Measurements from ENCODE around the gene LRRC45. TPM values are rescaled to one million over a fixed set of nuclear protein-coding genes. Genes with fewer than 3 reads are reported as not detected.

Gene LRRC45
- polyA plus RNA-seq, 4 donors = 10.0 to 19.6 (median 17.1) TPM

DNA sequence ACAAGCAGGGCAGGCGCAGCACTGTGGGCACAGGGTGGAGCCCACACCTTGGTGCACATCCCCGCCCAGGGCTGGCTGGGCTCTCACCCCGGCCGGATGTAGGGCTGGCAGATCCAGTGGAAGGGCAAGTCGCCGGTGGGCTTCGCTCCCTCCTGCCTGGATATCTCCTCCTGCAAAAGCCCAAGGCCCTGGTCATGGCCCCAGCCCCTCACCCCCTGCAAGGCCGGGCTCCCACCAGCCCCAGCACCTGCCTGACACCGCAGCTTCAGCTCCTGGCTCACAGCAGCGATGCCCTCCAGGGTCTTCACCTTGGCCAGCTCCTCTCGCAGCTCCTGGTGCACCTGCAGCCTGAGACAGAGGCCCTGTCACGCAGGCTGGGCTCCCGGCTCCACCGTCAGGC is 37.5 kb downstream of the LRRC45 start:
- DNase-seq (ENCODE audit: low read depth in 4 of 4, low spot score in 2 of 4) = no peak

DNA sequence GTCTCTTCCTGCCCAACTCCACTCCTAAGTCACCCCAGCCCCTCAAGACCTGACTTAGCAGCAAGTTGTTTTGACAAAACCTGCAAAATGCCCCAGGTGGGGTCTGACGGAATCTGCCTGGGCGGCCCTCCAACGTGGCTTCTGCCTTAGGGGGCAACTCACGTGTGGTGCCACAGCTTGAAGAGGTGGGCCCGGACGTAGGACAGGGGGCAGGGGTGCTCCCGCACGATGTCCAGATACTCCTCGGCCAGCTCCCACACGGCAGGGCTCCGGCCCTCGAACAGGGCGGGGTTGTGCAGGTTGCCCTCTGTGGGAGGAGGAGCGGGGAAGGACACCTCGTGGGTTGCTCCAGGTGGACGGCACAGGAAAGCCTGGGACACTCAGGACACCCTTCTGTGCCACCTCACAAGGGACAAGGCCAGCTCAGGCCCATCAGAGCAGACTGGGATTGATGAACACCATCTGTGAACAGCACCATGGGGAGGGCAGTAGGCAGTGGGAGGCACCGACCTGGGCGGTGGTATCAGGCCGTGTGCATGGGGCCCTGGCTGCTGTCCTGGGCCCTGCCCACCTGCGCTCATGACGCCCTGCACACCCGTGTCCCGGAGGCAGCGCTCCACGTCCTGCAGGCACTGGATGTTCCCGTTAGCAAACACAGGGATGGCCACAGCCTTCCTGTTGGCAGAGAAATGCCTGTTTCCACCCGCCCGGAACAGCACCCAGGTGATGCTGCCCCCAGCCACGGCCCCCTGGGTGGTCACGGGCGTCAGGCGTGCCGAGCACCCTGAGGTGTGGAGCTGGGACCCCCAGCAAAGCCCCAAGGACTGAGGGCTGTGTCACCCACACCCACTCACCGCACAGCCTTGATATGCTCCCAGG is 38.2 kb downstream of the LRRC45 start:
- no peak for DNase-seq (ENCODE audit: low read depth in 4 of 4, low spot score in 2 of 4)

DNA sequence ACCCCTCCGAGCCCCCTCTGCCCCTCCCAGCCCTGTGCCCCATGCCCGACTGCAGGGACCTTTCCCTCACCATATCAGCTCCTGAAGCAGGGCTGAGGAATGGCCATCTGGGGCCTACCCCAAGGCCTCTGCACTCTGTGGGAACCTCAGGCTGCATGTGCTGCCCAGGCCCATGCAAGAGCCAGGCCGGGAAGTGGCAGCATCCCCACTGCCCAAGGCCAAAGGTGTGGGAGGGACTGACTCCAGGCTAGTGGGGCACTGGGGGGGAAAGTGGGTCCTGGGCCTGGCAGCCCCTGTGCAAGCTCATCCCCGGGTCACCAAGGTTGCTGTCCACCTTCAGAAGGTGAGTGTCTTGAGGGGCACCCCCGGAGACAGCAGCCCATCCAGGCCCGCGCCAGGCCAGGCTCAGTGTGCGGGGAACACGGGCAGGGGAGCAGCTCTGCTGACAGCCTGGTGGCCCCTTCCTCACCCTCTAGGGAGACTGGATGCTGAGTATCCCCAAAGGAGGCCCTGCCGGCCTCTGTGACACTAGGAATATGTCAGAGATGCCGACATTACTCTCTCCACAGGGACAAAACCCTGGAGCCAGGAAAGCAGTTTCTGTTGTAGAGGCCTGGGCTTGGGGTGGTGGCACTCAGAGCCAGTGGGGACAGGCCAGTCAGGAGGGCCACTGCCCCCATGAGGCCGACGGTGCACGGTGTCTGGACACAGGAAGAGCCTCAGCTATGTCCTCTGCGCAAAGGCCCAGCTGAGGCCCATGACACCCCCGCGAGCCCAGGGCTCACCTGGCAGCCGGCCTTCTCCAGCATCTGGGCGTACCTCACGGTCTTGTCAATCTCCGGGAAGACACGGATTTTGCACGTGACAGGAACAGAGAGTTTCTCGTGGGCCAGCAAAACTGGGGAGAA is 39.2 kb downstream of the LRRC45 start:
- DNase-seq (ENCODE audit: low read depth in 4 of 4, low spot score in 2 of 4) = no peak

DNA sequence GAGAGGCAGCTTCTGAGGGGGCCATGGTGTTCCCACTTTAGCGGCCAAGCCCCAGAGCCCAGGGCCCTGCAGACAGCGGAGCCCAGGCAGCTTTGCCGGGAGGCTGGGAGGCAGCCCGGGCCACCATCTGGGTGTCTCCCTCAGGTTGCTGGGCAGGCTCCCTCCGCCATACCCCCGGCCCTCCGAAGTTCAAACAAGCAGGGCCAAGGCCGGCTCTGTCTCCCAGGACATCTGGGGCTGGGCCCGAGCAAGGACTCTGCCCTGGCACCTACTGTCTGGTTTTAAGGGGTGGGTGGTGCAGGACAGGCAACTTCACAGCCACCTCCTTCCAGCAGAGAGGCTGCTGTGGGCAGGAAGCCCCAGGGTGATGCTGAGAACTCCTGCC is 39.9 kb downstream of the LRRC45 start:
- DNase-seq (ENCODE audit: low read depth in 4 of 4, low spot score in 2 of 4) = no peak

DNA sequence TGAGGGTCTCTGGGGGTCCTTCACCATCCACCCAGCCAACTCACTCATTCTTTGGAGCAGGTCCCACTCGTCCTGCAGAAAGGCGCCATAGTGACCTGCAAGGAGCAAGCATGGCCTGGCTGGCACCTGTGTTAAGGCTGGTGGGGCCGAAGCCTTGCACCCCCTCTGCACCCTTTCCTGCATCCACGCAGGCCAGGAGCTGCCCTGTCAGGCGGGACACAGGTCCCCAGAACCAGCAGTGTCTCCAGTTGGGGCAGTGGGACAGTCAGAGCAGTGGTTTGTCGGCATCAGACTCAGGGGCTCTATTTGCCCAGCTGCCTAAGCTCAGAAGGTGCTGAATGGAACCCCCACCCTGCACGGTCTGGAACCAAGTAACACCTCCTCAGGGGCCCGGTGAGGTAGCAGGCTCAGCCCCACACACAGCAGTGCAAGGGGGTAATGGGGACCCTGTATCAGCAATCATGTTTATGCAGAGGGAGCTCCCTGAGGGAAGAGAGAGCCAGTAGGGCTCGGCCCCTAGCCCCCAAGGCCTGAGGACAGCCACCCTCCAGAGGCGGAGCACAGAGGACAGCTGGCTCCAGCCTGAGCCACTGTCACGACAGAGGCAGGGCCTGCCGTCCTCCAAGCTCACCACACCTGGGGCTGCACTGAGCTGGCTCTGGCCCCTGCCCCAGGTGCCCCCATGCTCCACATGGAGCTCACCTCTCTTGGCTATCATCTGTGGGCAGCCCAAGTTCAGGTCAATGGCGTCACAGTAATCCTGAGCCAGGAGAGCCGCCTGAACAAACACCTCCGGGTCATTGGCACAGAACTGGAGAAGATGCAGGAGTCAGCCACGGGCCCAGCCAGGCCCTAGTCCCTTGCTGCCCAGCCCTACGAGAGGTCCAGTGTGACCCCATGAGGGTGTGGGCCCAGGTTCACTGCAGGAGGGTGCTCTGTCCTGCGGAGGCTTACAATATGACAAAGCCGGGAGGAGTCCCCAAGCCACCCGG is 40.6 kb downstream of the LRRC45 start:
- no peak for DNase-seq (ENCODE audit: low read depth in 4 of 4, low spot score in 2 of 4)

DNA sequence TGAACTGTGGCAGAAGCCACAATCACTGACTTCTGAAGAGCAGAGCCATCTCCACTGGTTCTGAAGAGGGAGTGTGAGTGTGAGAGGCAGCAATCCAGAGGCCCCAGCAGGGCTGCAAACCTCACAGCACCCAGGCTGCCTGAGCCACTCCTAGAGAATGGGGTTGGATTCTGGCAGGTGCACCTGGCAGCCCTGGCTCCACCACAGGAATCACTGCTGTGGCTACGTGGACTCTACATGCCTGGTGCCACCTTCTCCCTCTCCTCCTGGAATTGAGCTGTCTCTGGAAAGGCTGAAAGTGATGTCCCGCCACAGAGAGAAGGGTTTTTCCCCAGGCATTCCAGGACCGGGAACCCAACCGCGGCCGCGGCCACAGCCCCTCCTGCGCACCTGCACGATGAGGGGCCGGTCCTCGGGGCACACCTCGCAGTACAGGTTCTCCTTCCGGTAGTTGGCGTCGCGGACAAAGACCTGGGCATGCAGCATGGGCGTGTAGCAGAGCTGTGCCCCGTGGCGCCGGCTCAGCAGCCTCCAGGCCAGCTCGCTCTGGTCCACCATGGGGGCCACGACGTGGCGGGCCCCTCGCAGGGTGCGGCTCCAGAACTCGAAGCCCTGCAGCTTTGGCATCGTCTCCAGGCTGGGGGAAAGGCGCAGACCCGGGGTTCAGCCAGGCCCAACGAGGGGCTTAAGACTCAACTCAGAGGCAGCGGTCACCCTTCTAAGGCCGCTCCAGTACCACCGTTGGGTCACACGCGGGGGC is 41.5 kb downstream of the LRRC45 start:
- no peak for DNase-seq (ENCODE audit: low read depth in 4 of 4, low spot score in 2 of 4)

DNA sequence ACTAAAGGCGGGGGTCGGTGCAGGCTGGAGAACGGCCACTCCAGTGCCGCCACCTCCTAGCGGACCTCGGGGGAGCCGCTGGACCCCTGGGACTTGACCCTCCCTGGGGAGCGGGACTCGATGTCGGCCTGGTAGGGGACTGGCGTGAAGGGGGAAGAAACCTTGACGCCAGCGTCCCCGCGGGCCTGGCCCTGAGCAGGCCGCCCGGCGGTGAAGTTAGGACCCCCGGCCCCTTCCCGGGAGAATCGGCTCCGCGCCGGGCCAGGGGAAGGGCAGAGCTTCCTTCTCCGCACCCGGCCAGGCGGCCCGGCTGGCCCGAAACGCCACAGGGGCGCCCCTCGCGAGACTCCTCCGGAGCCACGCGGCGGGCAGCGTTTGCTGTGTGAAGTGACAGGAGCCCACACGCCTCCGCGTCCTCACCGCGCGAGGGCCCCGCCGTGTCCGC is 42.1 kb downstream of the LRRC45 start:
- DNase-seq (ENCODE audit: low read depth in 4 of 4, low spot score in 2 of 4) = no peak

DNA sequence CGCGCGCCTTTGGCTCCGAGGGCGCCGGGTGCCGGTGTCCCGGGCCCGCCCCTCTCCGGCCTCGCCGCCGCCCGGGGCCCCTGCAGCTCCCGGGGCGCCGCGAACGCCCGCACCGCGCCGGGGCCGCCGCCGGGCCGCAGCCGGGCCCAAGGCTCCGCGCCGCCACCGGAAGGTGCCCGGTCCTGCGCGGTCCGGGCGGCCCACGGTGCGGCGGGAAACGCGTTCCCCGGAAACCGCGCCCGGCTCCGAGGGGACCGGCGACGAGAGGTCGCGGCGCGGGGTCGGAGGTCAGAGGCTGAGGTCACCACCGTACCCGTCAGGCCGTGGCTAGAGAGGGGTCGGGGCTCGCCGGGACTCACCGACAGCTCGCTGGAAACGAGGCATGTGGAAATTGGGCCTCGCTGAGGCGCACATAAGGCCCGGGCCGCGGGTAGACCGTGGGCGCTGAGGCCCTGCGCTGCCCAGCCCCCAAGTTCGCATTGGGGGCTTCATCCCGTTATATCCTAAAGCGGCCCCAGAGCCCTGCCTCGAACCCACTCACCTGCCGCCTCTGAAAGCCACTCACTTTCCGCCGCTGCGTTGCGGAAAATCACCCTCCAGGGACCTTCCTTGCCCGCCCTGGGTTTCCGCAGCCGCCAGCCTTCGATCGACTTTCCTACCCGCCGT is 42.7 kb downstream of the LRRC45 start, which contains the start of gene DUS1L:
Gene DUS1L, minus strand, starts transcription at position 167 of the 666 bp plus-strand sequence. CDS start 745 bp downstream, outside the sequence.
- DNase-seq (ENCODE audit: low read depth in 4 of 4, low spot score in 2 of 4) = peak in 2 of 4 donors; percentile 14 to 27

DNA sequence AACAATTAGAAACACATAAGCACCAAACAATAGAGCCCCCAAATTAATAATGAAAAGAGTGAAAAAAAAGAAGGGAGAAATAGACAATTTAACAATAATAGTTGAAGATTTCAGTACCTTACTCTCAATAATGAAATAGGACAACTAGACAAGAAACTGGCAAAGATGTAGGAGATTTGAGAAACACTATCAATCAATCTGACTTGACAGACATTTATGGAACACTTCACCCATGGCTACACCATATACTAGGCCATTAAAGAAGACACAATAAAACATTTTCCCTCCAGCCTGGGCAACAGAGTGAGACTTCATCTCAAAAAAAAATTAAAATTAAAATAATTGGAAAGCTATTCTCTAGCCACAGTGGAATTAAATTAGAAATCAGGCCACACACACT is 47.5 kb downstream of the LRRC45 start:
- DNase-seq (ENCODE audit: low read depth in 4 of 4, low spot score in 2 of 4) = no peak

DNA sequence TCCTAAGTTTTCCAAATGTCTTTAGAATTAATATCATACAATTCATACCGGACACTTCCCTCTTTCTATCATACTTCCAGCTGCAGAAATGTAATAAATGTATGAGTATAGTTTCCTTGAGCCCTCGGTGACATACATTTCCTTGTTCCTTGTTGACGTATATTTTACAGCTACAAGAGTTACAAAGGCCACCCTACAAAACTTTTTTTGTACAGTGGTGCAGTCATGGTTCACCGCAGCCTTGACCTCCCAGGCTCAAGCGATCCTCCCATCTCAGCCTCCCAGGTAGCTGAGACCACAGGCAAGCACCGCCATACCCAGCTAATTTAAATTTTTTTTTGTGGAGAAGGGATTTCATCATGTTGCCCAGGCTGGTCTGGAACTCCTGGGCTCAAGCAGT is 49.7 kb downstream of the LRRC45 start:
- DNase-seq (ENCODE audit: low read depth in 4 of 4, low spot score in 2 of 4) = no peak

DNA sequence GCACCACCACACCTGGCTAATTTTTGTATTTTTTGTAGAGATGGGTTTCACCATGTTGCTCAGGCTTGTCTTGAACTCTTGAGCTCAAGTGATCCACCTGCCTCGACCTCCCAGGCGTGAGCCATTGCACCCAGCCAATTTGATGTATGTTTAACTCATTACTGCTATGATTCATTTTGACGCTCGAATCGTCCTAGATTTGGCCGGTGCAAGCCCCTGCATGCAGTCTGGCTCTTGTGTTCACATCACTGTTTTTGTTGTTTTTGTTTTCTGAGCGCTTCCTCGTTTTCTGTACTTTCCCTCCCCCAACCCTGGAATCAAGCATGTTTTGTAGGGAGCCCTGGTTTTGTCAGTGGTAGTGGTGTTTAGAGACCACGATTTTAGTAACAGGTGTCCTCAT is 50.3 kb downstream of the LRRC45 start:
- no peak for DNase-seq (ENCODE audit: low read depth in 4 of 4, low spot score in 2 of 4)

DNA sequence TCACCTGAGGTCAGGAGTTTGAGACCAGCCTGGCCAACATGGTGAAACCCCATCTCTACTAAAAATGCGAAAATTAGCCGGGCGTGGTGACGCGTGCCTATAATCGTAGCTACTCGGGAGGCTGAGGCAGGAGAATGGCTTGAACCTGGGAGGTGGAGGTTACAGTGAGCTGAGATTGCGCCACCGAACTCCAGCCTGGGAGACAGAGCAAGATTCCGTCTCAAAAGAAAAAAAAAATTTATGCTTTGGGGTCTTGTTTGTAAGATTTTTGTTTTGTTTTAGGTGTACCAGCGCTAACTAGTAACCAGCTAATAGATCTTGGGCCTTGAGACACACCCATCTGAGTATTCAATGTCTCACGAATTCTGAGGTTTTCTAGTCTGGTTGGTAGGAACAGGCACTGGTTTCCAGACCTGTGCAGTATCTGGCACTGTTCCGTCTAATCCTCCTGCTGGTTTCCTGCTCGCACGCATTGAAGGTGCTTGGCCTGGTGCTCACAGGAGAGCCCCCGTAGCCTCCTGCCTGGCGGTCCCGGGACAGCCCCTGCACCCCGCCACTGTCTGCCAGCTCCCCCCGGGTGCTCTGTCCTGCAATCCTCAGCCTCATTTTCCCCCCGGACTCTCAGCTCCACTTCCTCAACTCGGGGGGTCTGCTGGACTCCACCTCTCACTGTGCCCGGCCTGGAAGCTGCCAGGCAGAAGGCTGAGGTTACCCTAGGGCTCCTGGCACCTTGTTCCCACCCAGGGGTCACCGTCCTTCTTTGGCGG is 53.1 kb downstream of the LRRC45 start:
- DNase-seq (ENCODE audit: low read depth in 4 of 4, low spot score in 2 of 4) = no peak

DNA sequence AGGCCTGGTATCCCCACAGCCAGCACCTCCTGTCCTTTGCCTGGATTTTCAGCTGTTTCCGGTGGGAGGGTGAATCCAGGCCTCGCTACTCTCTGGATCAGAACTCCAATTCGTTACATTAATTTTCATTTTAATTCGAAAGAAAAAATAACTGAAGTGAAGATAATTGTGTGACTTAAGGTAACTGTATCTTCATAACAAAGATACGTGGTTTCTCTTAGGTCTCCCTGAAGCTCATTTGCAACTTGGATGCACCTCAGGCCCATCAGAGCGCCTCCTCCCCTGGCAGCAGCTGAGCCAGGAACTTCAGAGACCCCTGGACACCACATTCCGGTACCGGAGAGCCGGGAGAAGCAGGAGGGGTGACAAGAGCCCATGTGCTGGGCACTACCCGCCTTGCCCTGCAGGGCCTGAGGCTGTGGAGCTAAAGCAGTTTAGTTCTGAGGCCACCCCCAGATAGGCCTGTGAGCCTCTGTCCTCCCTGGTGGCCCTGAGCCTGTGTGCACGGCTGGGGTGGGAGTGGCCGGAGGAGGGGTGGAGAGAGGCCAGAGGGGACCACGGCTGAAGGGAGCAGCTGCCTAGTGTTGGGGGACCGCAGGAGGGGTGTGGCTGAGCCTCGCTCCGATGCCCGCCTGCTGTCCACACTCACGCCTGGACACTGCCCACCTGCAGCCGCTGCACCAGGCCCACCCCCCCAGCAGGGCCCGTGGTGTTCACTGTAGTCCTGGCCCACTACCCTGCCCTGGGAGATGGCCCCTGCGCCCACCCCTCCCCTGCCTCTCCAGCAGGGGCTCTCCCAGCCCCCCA is 53.9 kb downstream of the LRRC45 start:
- DNase-seq (ENCODE audit: low read depth in 4 of 4, low spot score in 2 of 4) = no peak

DNA sequence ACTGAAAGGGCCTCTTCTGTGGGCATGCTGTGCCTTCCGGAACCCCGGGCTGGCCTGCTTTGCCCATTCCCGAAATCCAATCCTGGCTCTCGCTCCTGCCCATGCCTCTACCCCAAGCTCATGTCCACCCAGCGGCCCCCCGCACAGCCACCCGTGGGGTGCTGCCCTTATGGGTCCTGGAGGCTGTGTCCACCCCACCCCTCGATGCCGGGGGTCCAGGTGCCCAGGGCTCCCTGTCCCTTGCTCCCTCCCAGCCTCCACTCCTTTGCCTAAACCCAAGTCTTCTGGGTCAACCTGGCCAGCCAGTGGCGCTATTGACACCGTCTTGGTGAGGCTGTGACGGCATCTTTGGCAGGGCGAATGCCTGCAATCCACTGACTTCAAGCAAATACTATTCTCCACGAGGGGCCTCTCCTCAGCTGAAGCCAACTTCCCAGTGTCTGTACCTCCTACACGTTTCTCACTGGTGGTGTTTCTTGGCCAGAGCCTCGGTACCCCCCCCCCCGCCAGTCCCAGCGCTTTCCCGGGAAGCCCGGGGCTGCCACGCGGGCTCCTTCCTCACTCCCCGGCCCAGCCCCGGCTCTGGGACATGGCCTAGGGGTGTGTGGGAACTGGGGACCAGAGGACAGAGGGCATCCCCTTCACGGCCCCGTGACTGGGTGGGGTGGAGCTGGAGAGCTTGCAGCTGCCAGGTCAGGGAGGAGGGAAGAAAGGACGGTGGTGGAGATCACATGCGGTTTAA is 54.7 kb downstream of the LRRC45 start:
- no peak for DNase-seq (ENCODE audit: low read depth in 4 of 4, low spot score in 2 of 4)

DNA sequence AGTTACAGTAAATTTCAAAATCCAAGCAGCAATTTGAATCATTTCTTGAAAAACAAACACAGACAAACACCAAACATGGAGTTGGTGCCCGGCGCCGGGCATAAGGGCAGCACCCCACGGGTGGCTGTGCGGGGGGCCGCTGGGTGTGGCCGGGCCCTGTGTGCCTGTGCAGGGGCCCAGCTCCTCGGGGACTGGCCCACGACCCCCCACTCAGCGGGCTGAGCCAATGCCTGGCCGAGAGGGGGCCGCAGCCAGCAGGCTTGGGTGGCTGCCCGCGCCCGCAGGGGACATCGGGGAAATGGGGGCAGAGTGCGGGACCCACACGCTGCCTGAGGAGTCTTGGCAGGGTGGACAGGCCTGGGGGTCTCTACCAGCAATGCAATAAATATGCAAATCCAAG is 55.3 kb downstream of the LRRC45 start:
- DNase-seq (ENCODE audit: low read depth in 4 of 4, low spot score in 2 of 4) = no peak

DNA sequence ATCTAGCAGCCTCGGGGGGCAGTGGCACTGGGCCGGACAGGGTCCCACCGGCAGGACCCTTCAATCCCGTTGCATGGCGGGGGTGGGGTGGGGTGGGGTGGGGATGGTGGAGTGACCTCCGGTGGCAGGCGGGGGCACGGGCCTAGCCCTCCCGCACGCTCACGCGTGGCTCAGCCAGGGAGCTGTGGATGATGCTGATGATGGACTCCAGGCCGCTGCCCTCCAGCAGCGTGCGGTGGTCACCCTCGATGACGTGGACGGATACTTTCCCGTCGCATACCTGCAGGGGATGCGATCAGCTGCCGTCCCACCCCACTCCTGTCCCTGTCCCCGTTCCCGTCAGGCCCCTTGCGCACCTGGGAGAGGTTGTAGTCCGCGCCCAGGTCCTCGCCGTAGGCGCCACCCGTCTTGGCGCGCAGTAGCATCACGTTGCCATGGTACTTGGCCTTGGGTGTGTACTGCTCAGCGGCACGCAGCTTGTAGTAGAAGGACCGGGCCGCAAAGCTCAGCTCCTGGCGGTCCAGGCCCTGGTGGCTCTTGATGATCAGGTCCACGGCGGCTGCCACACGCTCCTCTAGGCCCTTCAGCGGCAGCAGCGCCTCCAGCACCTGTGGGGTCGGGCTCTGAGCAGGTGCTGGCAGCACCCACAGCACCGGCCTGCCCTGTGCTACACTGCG is 56.0 kb downstream of the LRRC45 start:
- no peak for DNase-seq (ENCODE audit: low read depth in 4 of 4, low spot score in 2 of 4)
